Activated CD8-positive, alpha-beta T cell treated with anti-CD3 and anti-CD28 coated beads for 36 hours (primary cell): Measurements from ENCODE around the gene KCNJ6. TPM values are rescaled to one million over a fixed set of nuclear protein-coding genes. Genes with fewer than 3 reads are reported as not detected.
A peak's percentile ranks its signal among the peaks of the same experiment; 100 is the strongest.

Experiments
- ATAC-seq: fragments of 200-7000 bp; cut with Tn5 transposase; one replicate; pipeline ENCODE4 v1.10.0; 2021; ENCODE audit warnings: mild to moderate bottlenecking, moderate library complexity
- CTCF ChIA-PET: fragments of 350-600 bp; sonication (Branson Sonifier 250); formaldehyde crosslinking; loops from one replicate; lab custom pipeline; 2021; ENCODE audit warnings: antibody characterized with exemption; lab: Charles Lee
- POLR2A ChIA-PET: fragments of 350-600 bp; sonication (Branson Sonifier 250); formaldehyde crosslinking; loops from one replicate; lab custom pipeline; 2021; ENCODE audit warnings: antibody characterized with exemption; lab: Charles Lee
- DNase-seq: peaks from one replicate; pipeline ENCODE4 v3.0.0-alpha.2; 2020
- H3K27ac Mint-ChIP-seq: one replicate; pipeline ENCODE4 v1.8.0; 2021; ENCODE audit warnings: mild to moderate bottlenecking, mixed read lengths
- H3K27me3 Mint-ChIP-seq: one replicate; pipeline ENCODE4 v1.8.0; 2021; ENCODE audit warnings: mixed read lengths
- H3K36me3 Mint-ChIP-seq: one replicate; pipeline ENCODE4 v1.8.0; 2021; ENCODE audit warnings: low read depth, mixed read lengths
- H3K4me1 Mint-ChIP-seq: one replicate; pipeline ENCODE4 v1.8.0; 2021; ENCODE audit warnings: low read depth, mixed read lengths
- H3K4me3 Mint-ChIP-seq: one replicate; pipeline ENCODE4 v1.8.0; 2021; ENCODE audit warnings: mild to moderate bottlenecking, moderate library complexity, mixed read lengths
- H3K9me3 Mint-ChIP-seq: one replicate; pipeline ENCODE4 v1.8.0; 2021; ENCODE audit warnings: mixed read lengths
- intact Hi-C: fragments of 100-400 bp; cut with micrococcal nuclease; formaldehyde crosslinking; loops from one replicate; pipeline ENCODE4 v1.10.0; 2022
- total RNA-seq, 2 experiments: library from RNA; stranded (reverse); gene quantifications; one replicate each; pipeline ENCODE4 v1.2.3, GENCODE V29; 2021
- TF ChIP-seq, protein P1 (sequence below): fragments of 200-600 bp; IDR thresholded peaks from one replicate; pipeline ENCODE4 v1.8.0; 2022; ENCODE audit warnings: antibody characterized with exemption, mild to moderate bottlenecking

Gene KCNJ6
- total RNA-seq, 2 experiments from 2014 or later = not detected

DNA sequence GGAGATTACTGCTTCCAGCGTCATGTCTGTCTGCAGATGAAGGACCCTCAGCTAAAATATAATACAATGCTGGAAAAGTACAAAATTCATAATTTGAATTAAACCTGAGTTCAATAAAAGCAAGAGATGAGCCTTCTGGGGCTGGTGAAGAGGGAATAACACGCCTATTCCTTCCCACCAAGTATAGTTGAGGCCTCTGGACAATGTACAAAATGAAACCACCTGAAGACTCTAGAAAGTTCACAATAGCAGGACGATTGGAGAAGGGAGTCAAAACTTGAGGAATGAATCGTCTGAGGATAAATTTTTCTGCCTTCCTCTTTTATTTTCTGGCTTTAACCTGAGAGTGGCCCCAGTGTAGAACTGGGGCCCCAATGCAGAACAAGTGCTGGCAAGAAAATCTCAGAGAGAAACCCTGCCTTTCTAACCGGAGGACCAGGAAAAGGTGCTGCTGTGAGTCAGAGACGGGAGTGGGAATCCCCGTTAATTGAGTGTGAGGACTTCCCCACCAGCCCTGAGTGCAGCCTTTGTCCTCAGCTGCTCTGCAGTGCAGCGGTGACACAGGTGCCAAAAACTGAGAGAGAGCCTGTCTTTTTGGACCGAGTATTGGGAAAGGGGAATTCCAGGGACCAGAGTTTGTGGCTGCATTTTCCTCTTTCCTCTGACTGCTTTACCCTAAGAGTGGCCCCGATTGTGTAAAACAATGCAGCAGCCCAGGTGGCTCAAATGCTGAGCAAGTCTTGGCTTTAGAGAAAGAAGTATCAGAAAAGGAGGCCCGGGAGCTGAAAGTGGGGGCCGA is 284.7 kb downstream of the KCNJ6 start:
- intact Hi-C loops = no loop called here
- Mint-ChIP-seq H3K27ac (no peak overlapping the region), H3K9me3 (no peaks in the 10 kb centered on the region), H3K4me3 (no peak overlapping the region), H3K4me1 (peaks cover 8% of the 10 kb centered on the region), H3K36me3 (no peaks in the 10 kb centered on the region), H3K27me3 (peaks cover 31% of the 10 kb centered on the region)
- ChIA-PET CTCF (interaction anchor here (1.5 kb wide), 1 partner anchor 43 kb away, joined by 3 read pairs; no protein-coding TSS in a partner anchor), POLR2A (no interaction called here)
- TF ChIP-seq, protein P1, sequence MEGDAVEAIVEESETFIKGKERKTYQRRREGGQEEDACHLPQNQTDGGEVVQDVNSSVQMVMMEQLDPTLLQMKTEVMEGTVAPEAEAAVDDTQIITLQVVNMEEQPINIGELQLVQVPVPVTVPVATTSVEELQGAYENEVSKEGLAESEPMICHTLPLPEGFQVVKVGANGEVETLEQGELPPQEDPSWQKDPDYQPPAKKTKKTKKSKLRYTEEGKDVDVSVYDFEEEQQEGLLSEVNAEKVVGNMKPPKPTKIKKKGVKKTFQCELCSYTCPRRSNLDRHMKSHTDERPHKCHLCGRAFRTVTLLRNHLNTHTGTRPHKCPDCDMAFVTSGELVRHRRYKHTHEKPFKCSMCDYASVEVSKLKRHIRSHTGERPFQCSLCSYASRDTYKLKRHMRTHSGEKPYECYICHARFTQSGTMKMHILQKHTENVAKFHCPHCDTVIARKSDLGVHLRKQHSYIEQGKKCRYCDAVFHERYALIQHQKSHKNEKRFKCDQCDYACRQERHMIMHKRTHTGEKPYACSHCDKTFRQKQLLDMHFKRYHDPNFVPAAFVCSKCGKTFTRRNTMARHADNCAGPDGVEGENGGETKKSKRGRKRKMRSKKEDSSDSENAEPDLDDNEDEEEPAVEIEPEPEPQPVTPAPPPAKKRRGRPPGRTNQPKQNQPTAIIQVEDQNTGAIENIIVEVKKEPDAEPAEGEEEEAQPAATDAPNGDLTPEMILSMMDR = no peak
- DNase-seq (peak; percentile 14), ATAC-seq (peak; percentile 47)

DNA sequence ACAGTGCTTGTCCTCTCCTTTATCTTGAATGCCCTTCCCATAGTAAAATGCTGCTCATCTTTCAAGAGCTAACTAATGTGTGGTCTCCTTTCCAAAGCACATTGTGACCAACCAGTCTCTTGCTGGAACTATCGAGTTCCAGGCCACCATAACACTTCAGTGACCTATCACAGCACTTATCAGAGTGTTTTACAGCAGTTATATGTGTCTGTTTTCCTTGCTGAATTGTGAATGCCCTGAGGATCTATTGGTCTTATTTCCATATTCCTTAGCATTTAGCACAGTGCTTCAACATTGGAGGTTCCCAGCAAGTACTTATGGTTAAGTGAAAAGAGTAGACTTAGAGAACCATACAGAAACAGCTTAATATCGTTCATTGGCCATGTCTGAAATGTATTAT is 285.4 kb downstream of the KCNJ6 start:
- intact Hi-C loops = no loop called here
- peaks cover 25% of the 10 kb centered on the region for H3K27me3 Mint-ChIP-seq
- ATAC-seq (no peak), DNase-seq (no peak)
- TF ChIP-seq, protein P1 = no peak
- H3K4me3 Mint-ChIP-seq = no peak overlapping the region
- ChIA-PET CTCF (interaction anchor here (1.5 kb wide), 1 partner anchor 44 kb away, joined by 3 read pairs; no protein-coding TSS in a partner anchor), POLR2A (no interaction called here)
- H3K27ac Mint-ChIP-seq = no peak overlapping the region
- peaks cover 8% of the 10 kb centered on the region for H3K4me1 Mint-ChIP-seq
- no peaks in the 10 kb centered on the region for H3K36me3 Mint-ChIP-seq
- H3K9me3 Mint-ChIP-seq = no peaks in the 10 kb centered on the region

DNA sequence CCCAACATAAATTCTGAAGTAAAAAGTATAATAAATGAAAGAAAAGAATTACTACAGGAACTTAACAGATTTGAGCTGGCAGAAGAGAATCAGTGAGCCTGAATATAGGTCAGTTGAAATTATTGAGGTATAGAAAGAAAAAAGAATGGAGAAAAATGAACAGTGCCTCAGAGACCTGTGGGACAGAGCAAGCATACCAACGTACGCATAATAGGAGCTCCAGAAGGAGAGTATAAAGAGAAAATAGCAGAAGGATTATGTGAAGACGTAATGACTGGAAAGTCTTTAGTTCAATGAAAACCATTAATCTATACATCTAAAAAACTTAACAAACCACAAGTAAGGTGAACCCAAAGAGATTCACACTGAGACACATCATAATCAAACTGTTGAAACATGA is 287.9 kb downstream of the KCNJ6 start:
- intact Hi-C loops = no loop called here
- ChIA-PET POLR2A (no interaction called here), CTCF (interaction anchor here (0.9 to 1.3 kb wide), 2 partner anchors 15 to 16 kb away, joined by 3 read pairs; no protein-coding TSS in a partner anchor)

DNA sequence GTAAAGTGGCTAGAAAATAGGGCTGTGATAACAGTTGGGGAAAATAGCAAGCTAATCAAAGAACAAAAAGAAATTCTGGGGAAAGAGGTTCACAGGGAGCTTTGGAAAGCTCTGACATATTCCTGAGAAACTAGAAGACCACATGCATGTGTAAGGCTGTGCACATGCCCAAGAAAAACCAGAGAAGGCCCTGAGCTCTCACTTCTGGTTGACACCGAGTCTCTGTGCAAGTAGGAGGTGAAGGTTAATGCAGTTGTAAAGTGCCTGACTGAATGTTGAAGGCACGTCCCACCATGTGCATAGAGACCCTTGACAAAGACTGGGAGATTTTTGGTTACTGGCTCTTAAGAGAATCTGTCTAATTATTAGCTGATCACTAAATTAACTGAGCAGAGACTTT is 288.7 kb downstream of the KCNJ6 start:
- POLR2A ChIA-PET = no interaction called here
- ATAC-seq = no peak
- DNase-seq = no peak
- TF ChIP-seq, protein P1 = no peak
- H3K27me3 Mint-ChIP-seq = peaks cover 19% of the 10 kb centered on the region
- no peak overlapping the region for H3K27ac Mint-ChIP-seq
- CTCF ChIA-PET = interaction anchor here (0.9 to 1.3 kb wide), 2 partner anchors 15 to 16 kb away, joined by 3 read pairs; no protein-coding TSS in a partner anchor
- peaks cover 8% of the 10 kb centered on the region for H3K4me1 Mint-ChIP-seq
- H3K9me3 Mint-ChIP-seq = no peaks in the 10 kb centered on the region
- no peaks in the 10 kb centered on the region for H3K36me3 Mint-ChIP-seq
- H3K4me3 Mint-ChIP-seq = no peak overlapping the region
- intact Hi-C loops = no loop called here

More for the DNA sequence above, 287.9 kb downstream of the KCNJ6 start:
- no peak overlapping the region for H3K4me3 Mint-ChIP-seq
- TF ChIP-seq, protein P1 = no peak
- no peaks in the 10 kb centered on the region for H3K9me3 Mint-ChIP-seq
- H3K27ac Mint-ChIP-seq = no peak overlapping the region
- ATAC-seq (no peak), DNase-seq (no peak)
- peaks cover 8% of the 10 kb centered on the region for H3K4me1 Mint-ChIP-seq
- no peaks in the 10 kb centered on the region for H3K36me3 Mint-ChIP-seq
- H3K27me3 Mint-ChIP-seq = peaks cover 19% of the 10 kb centered on the region

DNA sequence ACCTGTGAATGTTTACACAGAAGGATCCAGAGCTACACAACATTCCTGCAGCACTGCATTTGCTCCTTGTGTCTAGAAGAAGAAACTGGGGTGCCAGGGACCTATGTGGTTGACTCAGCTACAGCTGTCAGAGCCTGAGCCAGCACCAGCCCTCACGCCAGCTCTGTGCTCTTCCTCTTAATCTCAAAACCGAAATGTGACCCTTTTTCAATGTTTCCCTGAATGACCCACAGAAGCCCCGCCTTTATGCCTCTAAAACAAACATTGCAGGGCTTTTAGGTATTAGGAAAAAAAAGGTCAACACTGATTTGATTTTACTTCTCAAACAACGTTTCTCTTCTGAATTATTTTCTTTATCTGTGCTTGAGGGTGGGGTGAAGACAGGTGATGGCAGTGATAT is 289.2 kb downstream of the KCNJ6 start:
- ATAC-seq (no peak), DNase-seq (no peak)
- TF ChIP-seq, protein P1 = no peak
- no peak overlapping the region for H3K27ac Mint-ChIP-seq
- peaks cover 19% of the 10 kb centered on the region for H3K27me3 Mint-ChIP-seq
- intact Hi-C loops = no loop called here
- H3K4me1 Mint-ChIP-seq = peaks cover 8% of the 10 kb centered on the region
- H3K4me3 Mint-ChIP-seq = no peak overlapping the region
- no peaks in the 10 kb centered on the region for H3K9me3 Mint-ChIP-seq
- no peaks in the 10 kb centered on the region for H3K36me3 Mint-ChIP-seq
- CTCF ChIA-PET = interaction anchor here (1.3 kb wide), 1 partner anchor 15 kb away, joined by 3 read pairs; no protein-coding TSS in a partner anchor
- POLR2A ChIA-PET = no interaction called here
